OCI-LY7 (cell line): Measurements from ENCODE around the gene C10orf95. TPM values are rescaled to one million over a fixed set of nuclear protein-coding genes. Genes with fewer than 3 reads are reported as not detected.

Source experiments
- BruUV-seq: library from RNA; stranded (reverse); fragments of 400-500 nt; replicated peaks from 2 replicates; lab custom pipeline; 2021; lab: Mats Ljungman, UMichigan
- CTCF ChIA-PET: fragments of 300-600 bp; sonication (Branson Sonifier 250); formaldehyde crosslinking; loops from one replicate; lab custom pipeline; 2022; ENCODE audit warnings: antibody characterized with exemption; ENCODE audit not compliant: unreplicated experiment; lab: Charles Lee
- POLR2A ChIA-PET: fragments of 300-600 bp; sonication (Branson Sonifier 250); formaldehyde crosslinking; loops from one replicate; lab custom pipeline; 2022; ENCODE audit warnings: antibody characterized with exemption; lab: Charles Lee
- DNase-seq: peaks from one replicate; pipeline ENCODE4 v3.0.0-alpha.2; 2015; ENCODE audit warnings: low spot score
- H2AFZ ChIP-seq: fragments of 200-600 bp; sonication (generic), shearing (Covaris generic); 2 replicates; pipeline ENCODE4 v1.6.1; 2014; ENCODE audit warnings: mild to moderate bottlenecking, antibody characterized with exemption, low read length, moderate library complexity
- H3K27ac ChIP-seq: fragments of 200-600 bp; sonication (generic); 2 replicates; pipeline ENCODE4 v1.5.1; 2014; ENCODE audit warnings: mixed run types, low read depth, mild to moderate bottlenecking, moderate library complexity, low read length, inconsistent platforms; ENCODE audit not compliant: poor library complexity, severe bottlenecking
- H3K36me3 ChIP-seq: fragments of 200-600 bp; sonication (generic); 2 replicates; pipeline ENCODE4 v1.6.1; 2014; ENCODE audit warnings: mild to moderate bottlenecking, antibody characterized with exemption, low read length, moderate library complexity, mixed read lengths; ENCODE audit not compliant: insufficient read depth
- H3K4me1 ChIP-seq: fragments of 200-600 bp; sonication (generic); 2 replicates; pipeline ENCODE4 v1.5.1; 2014; ENCODE audit warnings: mild to moderate bottlenecking, low read length; ENCODE audit not compliant: insufficient read depth, poor library complexity, severe bottlenecking
- H3K4me2 ChIP-seq: fragments of 200-600 bp; sonication (generic); 2 replicates; pipeline ENCODE4 v1.6.1; 2014; ENCODE audit warnings: mild to moderate bottlenecking, low read length
- H3K4me3 ChIP-seq: fragments of 200-600 bp; sonication (generic); 2 replicates; pipeline ENCODE4 v1.5.1; 2014; ENCODE audit warnings: mild to moderate bottlenecking, low read depth, low read length; ENCODE audit not compliant: poor library complexity, severe bottlenecking
- H3K79me2 ChIP-seq: fragments of 200-600 bp; sonication (generic); 2 replicates; pipeline ENCODE4 v1.6.1; 2016; ENCODE audit warnings: low read depth, mild to moderate bottlenecking, low read length, moderate library complexity, mixed read lengths; ENCODE audit not compliant: insufficient read depth
- H3K9me2 ChIP-seq: fragments of 200-600 bp; sonication (generic); 2 replicates; pipeline ENCODE4 v1.6.1; 2016; ENCODE audit warnings: mild to moderate bottlenecking, low read length, mixed read lengths; ENCODE audit not compliant: insufficient read depth
- H3K9me3 ChIP-seq: fragments of 200-600 bp; sonication (generic); 2 replicates; pipeline ENCODE4 v1.6.1; 2014; ENCODE audit warnings: mild to moderate bottlenecking, mixed run types, low read length, mixed read lengths
- H4K20me1 ChIP-seq: fragments of 200-600 bp; sonication (generic); 2 replicates; pipeline ENCODE4 v1.6.1; 2014; ENCODE audit warnings: mild to moderate bottlenecking, antibody characterized with exemption, low read length, moderate library complexity, mixed read lengths; ENCODE audit not compliant: insufficient read depth
- CTCF ChIP-seq: fragments of 200-600 bp; sonication (generic); conservative IDR thresholded peaks from 2 replicates; pipeline ENCODE4 v1.5.1; 2014; ENCODE audit warnings: mild to moderate bottlenecking, antibody characterized with exemption, low read length, moderate library complexity, mixed read lengths
- EZH2phosphoT487 ChIP-seq: fragments of 200-600 bp; sonication (generic); IDR thresholded peaks from 2 replicates; pipeline ENCODE4 v1.6.1; 2018; ENCODE audit warnings: low read depth, borderline replicate concordance, mild to moderate bottlenecking, mixed run types, antibody characterized with exemption, low read length, moderate library complexity, mixed read lengths
- intact Hi-C: fragments of 100-400 bp; cut with micrococcal nuclease; formaldehyde crosslinking; loops from one replicate; pipeline ENCODE4 v1.10.0; 2022; ENCODE audit not compliant: unreplicated experiment
- total RNA-seq, 2 experiments: library from RNA; depleted of rRNA in 1 of 2; stranded (reverse); fragments of >200 nt in 1 of 2; shearing (Covaris generic) in 1 of 2; gene quantifications; 2 replicates each; pipeline ENCODE4 v1.2.3, GENCODE V29; 2014 to 2022

The C10orf95 gene
- total RNA-seq, 2 experiments from 2014 or later: 0.67 to 3.3 TPM

GRCh38 chr10:102435133-102435497 lies 16.2 kb downstream of the C10orf95 start:
- no peak for DNase-seq
- ChIA-PET CTCF (no interaction called here), POLR2A (interaction anchor here (1.0 to 2.8 kb wide), 2 partner anchors 15 to 32 kb away, joined by 3 to 22 read pairs; partner anchors contain the start of gene C10orf95)
- Histone ChIP-seq H3K4me1 (peaks cover 19% of the 10 kb centered on the region), H3K36me3 (no peaks in the 10 kb centered on the region), H3K27ac (no peak overlapping the region), H3K9me3 (no peaks in the 10 kb centered on the region), H3K79me2 (peaks cover 14% of the 10 kb centered on the region; the same call in 1 of the 2 replicates), H3K9me2 (no peaks in the 10 kb centered on the region), H4K20me1 (no peaks in the 10 kb centered on the region), H3K4me2 (no peak overlapping the region), H3K4me3 (no peak overlapping the region), H2AFZ (no peak overlapping the region)
- BruUV-seq: no TSS peak
- intact Hi-C loops: no loop called here
- TF ChIP-seq CTCF (no peak), EZH2phosphoT487 (no peak)

- H3K4me3 ChIP-seq: no peak overlapping the region
- intact Hi-C loops: no loop called here
- no TSS peak for BruUV-seq
- no peak overlapping the region for H3K27ac ChIP-seq
- no peak for DNase-seq
- ChIA-PET CTCF (no interaction called here), POLR2A (interaction anchor here (2.8 kb wide), 1 partner anchor 15 kb away, joined by 22 read pairs; the partner anchor contains the start of gene C10orf95)
- H3K9me2 ChIP-seq: no peaks in the 10 kb centered on the region
- peaks cover 19% of the 10 kb centered on the region for H3K4me1 ChIP-seq
- H3K36me3 ChIP-seq: no peaks in the 10 kb centered on the region
- H3K79me2 ChIP-seq: peaks cover 14% of the 10 kb centered on the region; the same call in 1 of the 2 replicates
- no peaks in the 10 kb centered on the region for H3K9me3 ChIP-seq
- H4K20me1 ChIP-seq: no peaks in the 10 kb centered on the region
- no peak overlapping the region for H3K4me2 ChIP-seq
- H2AFZ ChIP-seq: no peak overlapping the region
- no peak for TF ChIP-seq CTCF
- TF ChIP-seq EZH2phosphoT487: no peak
Observed at GRCh38 chr10:102434394-102435132, 16.8 kb downstream of the C10orf95 start.
